Hematopoietic multipotent progenitor cell treated with erythropoietin and hydrocortisone succinate and interleukin-3 and kit ligand, for 6 days (in vitro differentiated cells): ENCODE measurements around the gene SOBP.

ENCODE experiments used
- DNase-seq: peaks from one replicate; pipeline ENCODE4 v3.0.0-alpha.2; 2015

Gene SOBP

GRCh38 chr6:107557698-107558097 lies 67.8 kb downstream of the SOBP start:
- DNase-seq: no peak

DNA sequence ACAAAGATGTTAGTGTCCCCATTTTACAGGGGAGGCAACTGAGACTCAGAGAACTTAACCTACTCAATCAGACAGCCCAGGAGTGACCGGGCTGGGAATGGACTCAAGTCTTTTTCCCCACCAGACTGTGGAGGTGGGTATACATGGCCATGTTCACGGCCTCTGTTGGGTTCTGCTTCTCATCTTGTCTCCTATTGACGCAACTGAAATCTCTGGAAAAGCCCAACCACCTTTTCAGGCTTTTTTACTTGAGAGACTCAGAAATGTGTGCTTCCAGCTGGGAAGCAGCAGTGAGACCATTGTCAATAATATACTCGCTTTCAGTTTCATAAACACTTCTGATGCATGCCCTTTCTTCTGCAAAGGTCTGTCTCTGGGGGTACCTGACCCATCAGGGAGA lies 70.7 kb downstream of the SOBP start:
- DNase-seq: no peak

GRCh38 chr6:107561306-107561705 lies 71.4 kb downstream of the SOBP start:
- no peak for DNase-seq

DNA sequence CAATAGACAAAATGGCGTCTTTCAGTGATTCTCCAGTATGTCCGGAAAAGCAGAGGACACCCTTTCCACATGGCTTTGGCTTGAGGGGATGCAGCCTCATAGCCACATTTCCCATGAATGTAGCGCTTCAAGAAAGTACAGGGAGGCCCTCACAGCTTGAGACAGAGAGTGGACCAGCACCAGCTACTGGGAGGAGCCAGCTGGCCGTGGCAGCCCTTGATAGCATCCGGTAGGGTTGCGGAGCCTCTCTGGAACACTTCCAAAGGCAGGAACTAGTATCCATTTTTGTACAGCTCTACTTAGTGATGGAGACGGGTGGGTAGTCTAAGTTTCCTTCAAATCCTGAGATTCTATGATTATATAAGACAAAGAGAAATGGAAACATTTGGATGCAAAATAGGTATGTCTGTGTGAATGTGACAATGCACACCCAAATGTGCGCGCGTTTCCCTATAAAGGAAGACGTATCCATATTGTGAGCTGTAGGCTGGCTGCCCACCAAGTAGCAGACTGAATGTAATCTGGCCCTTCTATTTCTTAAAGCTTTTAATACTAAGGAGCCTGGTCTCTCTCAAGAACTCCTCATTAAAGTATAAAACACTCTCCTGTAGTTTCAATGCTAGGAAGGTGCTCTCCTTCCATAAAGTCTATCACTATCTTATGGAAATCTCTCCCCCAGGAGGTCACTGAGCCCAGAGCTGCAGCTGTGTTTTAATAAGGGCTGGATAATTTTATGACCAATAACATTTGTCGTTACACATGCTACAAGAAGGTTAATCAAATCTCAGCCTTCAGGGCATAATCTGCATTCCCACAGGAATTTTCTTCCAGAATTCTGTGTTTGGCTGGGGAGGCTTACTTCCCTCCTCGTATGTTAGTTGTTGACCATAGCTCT lies 74.0 kb downstream of the SOBP start:
- DNase-seq: no peak

- DNase-seq: no peak
These were observed 74.7 kb downstream of the SOBP start for GRCh38 chr6:107564589-107564951.

GRCh38 chr6:107565165-107565723 lies 75.3 kb downstream of the SOBP start:
- no peak for DNase-seq

DNA sequence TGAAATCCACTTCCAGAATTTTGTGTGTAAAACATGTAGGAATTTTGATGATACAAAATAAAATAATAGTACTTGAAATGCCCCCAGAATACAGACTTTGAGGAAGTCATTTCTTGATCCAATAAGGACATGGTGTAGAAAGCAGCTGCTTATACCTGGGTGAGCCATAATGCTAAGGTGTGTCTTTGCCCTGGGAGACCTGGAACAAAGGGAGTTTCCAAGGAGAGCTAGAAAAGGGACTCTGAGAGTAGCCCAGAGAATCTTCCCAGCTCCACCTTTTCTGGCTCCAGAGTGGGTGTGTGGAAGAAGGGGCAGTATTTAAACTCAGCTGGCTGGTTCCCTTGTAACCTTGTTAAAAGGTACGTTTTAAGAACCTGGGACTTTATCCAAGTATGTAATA lies 77.7 kb downstream of the SOBP start:
- no peak for DNase-seq

DNA sequence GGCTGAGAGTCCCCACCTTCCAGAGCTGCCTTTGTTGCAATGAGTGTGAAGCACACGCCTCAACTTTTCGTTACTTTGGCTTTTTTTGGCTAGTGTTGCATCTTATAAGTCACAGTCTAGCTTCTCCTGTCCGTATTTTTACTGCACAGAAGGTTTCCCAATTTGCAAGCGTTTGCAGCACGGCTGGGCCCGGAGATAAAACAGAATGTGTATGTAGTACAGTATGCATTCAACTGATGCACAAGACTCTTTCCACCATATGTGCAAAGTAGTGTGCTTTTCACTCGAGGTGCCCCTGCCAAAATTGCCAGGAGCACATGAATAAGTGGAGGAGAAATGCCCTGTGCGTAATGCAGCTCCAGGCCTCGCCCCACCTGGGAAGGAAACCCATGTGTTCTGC lies 79.6 kb downstream of the SOBP start:
- no peak for DNase-seq

DNA sequence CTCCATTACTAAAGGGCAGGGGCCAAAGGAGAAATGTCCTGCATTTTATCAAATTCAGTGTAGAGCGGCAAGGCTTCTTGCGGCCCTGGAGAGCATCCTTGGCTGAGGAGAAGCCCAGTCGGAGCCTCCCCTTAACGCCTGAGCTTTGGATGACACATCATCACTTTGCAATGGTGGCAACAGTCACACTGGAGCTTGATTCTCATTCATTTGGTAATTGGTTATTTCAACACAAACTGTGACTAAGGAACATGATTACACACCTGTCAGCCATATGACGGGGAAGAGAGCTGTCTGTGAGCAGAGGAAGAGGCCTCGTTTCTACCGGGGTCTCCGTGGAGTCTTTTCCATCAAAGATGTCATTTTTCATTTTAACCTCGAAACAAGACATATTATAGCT lies 81.4 kb downstream of the SOBP start:
- no peak for DNase-seq

GRCh38 chr6:107572886-107573285 lies 83.0 kb downstream of the SOBP start:
- DNase-seq: no peak

GRCh38 chr6:107574856-107575255 lies 84.9 kb downstream of the SOBP start:
- no peak for DNase-seq

DNA sequence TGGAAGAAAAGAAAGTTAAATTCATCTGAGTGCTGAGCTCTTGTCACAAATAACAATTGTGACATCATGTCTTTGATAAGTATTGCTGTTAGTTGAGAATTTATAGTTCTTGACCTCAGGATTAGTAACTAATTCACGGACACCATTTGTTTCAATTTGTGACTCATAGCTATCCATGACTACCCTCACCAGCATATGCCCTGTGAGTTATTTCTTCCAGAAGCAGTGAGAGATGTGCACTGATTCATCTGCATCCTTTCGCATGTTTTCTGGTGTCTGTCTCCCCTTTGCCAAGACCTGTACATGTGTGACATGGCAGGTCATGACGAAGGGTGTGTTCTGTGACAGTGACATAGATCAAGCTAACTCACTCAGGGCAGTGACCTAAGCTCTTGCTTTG lies 86.9 kb downstream of the SOBP start:
- DNase-seq: no peak

- no peak for DNase-seq
These were observed 88.9 kb downstream of the SOBP start for GRCh38 chr6:107578642-107579341.

- no peak for DNase-seq
These were observed 89.6 kb downstream of the SOBP start for GRCh38 chr6:107579456-107580056.

GRCh38 chr6:107582086-107582485 lies 92.2 kb downstream of the SOBP start:
- no peak for DNase-seq

DNA sequence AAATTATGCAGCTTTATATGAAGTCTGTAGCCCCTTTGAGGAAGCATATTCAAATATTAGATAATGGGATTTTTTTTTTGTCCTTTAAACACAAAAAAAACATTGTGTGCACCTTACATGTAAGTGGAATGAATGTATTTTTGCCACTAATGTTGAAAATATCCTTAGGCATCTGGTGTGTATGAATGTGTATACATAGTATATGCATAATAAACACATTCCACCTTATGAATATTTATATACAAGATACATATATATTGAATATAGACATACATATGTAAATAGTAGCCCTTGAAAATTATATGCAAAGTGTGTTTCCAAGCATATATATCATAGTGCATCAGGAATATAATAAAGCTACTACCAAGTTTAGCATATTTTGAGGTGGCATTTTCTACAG lies 94.8 kb downstream of the SOBP start:
- DNase-seq: no peak

- peak; percentile 5 for DNase-seq
These were observed 96.0 kb downstream of the SOBP start for GRCh38 chr6:107585815-107586435.

DNA sequence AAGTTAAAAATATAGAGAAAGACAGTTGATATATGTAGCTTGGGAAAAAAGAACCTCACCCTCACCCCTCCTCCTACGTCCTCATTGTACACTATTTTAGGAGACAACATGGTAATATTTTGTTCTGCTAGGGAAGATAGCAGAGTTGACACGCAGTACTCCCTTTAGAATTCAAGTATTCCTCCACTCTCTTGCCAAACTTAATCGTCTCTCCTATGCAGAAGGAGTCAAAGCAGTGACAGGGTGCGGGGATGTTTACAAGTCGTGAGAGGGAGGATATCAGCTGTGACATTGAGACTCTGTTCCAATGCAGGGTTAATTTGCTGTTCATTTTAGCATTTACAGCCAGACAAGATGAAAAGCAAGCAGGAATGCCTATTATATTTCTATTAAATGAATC lies 97.5 kb downstream of the SOBP start:
- no peak for DNase-seq

DNA sequence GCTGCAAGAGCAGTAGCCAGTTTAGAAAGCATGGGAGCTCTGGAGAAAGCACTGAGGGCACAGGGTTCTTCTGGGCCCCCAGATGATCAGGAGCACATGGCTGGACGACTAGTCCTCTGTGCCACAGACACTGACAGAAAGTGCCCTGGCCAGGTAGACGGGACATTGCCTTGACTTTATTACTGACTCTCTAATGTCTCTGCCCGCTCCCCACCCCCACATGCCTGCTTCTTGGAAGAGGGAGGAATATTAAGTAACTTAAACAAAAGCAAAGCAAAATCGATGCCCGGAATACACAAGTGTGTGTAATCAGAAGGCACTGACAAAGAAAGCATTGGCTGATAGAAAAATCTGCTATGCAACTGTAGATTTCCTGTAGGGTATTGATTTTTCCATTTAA lies 99.3 kb downstream of the SOBP start:
- no peak for DNase-seq

GRCh38 chr6:107589934-107590333 lies 100.0 kb downstream of the SOBP start:
- DNase-seq: no peak

- DNase-seq: no peak
These were observed 100.5 kb downstream of the SOBP start for GRCh38 chr6:107590378-107590777.

GRCh38 chr6:107591346-107591745 lies 101.4 kb downstream of the SOBP start:
- no peak for DNase-seq

DNA sequence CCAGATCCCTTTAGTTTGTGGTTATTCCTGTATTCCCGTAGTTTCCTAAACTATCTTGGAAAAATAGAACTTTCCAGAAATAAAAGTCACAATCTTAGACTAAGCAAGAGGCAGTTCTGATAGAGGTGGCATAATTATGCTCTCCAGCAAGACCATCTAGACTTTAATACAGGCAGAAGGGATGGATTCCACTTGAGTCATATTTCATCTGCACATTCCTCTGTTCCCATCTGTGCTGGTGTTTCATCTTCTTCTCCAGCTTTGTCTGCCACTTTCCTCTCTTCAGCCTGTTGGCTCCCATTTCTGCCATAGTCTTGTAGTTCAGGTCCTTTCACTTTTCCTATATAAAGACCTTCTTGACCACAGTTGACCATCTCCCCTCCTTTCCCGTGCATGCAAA lies 102.9 kb downstream of the SOBP start:
- DNase-seq: no peak
